ENCODE data around the gene ADIRF.
"Not testable (repeated sequence)": the region's sequence is repeated elsewhere in the genome, so short reads cannot be mapped to it uniquely, and the experiment has no call there.

The ADIRF gene

DNA sequence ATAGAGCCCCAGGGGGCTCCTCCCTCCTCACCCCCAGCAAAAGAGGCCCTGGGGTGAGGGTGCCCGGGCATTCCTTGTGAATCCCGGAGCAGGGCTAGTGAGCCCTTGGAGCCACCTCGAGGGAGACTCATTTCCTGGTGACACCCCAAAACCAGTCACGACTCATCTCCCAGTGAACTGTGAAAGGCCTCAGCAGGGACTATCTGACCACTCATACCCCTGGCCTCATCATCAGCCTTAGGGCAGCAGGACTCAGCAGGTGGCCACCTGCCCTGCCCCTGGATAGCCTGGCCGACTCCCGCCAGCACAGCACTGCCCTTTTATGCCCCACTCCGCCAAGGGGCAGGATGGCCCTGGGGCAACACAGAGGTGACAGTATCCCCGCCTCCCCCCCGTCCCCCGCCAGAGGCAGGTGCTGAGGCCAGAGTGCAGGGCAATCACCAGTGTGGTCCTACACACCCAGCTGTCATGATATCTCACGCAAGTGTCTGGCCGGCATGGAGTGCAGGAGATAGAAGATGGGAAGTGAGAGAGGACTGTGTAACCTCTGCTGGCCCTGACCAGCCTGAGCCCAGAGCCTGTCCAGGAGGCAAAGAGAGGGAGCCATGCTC is 6.7 kb upstream of the ADIRF start:
- DNase-seq = no peak

DNA sequence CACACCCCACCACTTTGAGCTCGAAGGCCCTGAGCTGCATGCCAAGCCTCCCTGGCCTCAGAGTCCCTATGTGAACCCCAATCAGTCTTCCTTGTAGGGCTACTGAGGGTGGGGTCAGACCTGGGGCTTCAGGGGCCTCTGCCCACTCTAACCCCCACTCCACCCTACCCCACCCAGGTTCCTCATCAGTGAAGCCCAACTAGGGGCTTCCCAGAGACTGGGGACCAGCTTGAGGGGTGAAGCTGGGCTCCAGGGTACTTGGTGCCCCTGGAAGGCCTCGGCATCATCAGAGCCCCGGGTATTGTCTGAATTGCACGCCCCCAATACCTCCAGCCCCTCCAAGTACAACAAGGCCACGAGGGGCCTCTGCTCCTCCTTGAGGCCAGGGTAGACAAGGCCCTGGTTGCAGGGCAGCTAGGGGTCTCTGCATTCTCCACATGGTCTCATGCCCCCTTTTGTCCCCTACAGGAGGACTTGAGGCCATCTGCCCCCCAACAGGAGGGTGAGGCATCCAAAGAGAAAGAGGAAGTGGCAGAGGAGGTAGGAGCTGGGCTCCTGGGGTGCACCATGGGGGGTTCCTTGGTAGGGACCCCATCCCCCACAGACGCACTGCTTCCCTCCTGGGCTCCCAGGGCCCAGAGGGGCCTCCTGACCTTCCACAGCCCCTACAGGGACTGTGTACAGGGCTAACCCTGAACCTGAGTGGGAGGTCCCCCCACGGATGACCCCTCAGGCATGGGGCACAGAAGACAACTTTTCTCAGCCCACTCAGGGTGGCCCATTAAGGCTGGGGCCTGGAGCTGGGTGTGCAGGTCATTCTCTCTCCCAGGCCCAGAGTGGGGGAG is 5.9 kb upstream of the ADIRF start:
- no peak for DNase-seq

DNA sequence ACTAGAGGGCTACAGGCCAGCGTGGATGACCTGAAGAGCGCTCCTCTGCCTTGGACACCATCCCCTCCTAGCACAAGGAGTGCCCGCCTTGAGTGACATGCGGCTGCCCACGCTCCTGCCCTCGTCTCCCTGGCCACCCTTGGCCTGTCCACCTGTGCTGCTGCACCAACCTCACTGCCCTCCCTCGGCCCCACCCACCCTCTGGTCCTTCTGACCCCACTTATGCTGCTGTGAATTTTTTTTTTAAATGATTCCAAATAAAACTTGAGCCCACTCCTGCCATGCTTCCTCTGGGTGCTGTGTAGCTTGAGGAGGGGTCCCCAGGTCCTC is 5.3 kb upstream of the ADIRF start:
- no peak for DNase-seq

DNA sequence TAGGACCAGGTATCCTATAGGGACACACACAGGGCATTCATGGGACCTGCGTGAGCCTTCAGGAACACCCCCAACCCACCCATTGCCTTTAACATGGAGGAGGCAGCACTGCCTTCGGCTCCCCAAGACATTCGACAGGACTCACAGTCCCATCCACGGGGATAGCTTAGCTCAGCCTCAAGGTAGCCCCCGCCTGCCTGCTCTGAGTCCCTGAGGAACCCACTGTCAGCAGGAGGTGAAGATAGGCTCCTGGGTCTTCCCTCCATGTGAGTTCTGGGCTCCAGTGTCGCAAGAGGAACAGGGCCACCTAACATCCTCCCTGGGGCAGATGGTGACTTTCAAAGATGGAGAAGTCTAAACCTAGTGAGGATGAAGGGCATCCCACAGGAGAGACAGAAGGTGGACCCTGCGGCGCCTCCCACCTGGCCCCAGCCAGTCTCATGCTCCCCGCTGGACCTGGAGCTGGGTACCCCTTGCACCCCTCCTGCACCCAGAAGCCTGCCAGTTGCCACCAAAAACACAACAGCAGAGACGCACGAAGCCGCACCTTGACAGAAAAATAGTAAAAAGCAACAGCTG is 4.9 kb upstream of the ADIRF start:
- no peak for DNase-seq

DNA sequence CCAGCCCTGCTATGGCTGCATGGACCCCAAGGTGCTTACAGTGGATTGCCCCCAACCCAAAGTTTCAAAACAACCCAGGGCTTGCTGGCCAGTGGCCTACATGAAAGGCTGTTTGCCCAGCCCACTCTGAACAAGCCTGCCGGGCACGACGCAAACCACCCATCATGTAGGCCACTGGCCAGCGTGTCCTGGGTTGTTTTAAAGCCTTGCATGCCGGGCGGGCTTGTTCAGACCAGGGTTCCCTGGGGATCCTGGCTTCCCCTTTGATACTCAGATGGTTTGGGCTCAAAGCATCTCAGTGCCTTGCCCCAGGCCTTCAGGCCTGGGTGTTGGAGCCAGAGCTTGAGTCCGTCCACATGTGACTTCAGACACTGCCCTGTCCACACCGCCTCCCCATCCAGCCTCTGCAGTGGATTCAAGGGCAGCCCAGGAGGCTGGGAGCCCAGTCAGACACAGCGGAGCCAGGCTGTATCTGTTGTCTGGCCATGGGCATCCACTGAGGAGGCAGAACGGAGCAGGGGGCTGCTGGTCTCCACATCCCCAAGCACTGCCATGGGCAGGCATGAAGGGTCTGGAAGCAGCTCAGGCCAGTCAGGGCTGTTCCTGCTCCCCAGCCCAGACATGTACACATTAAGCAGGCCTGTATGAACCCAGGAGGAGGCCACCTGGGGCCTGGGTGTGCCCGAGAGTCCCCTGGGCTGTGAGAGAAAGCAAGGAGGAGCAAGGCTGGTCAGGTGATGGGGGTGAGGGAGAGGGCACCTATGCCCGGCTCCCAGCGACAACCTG is 4.0 kb upstream of the ADIRF start:
- no peak for DNase-seq

DNA sequence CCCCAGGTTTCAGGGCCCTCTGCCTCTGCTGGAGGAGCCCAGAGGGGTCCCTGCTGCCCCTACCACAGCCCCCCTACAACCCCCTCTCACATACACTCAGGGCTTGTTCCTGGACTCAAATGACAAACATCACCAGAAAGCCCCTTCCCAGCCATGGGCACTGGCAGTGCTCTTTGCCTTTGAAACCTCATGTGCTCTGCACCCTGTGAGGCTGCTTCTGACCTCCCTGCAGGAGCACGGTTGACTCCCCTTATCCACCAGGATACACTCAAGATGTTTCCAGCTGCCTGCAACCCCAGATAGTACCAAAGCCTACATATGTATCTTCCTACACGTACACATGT is 3.5 kb upstream of the ADIRF start:
- DNase-seq = no peak

DNA sequence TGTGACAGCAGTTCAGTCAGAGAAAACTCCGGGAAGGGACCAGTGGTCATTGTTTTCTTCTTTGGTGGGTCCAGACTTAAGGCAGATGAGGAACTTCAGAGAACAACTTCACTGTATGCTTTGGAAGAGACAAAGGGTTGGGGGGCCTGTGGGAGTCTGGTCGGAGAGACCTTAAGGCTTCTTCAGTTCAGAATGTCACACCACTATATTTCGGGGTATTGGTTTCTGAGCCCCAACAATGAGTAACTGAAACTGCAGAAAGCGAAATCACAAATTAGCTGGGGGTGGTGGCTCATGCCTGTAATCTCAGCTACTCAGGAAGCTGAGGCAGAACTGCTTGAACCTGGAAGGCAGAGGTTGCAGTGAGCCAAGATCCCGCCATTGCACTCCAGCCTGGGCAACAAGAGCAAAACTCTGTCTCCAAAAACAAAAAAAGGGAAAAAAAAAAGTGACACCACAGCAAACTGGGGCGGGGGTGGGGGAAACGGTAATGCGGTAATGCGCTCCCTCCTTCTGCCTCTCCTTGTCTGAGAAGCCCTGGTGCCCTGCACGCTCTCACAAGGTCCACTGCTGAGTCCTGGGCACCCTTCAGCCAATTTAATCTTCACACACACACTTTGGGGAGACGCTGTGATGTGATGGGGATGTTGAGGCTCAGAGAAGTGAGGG is 2.2 kb upstream of the ADIRF start:
- DNase-seq = no peak

DNA sequence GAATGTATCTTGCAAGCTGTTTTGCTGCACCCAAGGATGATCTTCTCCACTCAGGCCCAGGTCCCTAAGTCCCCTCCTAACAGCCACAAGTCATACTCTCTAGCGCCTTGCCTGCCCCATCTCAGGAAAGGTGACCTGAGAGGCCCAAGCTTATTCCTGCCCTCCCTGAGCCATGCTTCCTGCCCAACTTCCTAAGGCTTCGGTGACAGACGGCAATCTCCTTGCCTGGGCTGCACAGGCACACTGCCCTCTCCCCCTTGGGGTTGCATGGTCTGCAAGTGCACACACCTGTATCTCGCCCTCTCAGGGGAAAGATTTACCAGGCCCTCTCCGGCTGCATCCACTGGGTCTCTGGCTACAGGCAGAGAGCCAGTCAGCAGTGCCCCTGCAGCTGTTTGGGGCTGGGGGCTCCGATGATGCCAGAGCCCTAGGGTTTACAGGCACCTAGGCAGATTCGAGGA is 771 bp upstream of the ADIRF start:
- DNase-seq = no peak

DNA sequence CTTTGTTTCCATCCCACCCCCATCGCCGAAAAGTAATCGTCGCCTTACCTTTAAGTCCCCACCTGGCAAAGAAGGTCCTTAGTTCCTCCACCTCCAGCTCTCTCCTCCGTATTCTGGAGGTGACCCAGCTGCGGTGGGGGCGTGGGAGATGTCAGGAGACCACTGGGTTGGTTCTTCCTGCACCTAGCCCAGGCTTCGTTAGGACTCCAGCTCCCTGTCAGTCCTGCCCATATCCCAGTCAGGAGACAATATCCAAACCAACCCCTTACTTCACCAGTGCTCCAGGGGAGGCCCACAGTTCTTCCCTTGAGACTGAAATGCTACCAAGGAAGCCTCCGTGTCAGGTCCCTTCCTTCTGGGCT is 693 bp downstream of the ADIRF start:
- no peak for DNase-seq

DNA sequence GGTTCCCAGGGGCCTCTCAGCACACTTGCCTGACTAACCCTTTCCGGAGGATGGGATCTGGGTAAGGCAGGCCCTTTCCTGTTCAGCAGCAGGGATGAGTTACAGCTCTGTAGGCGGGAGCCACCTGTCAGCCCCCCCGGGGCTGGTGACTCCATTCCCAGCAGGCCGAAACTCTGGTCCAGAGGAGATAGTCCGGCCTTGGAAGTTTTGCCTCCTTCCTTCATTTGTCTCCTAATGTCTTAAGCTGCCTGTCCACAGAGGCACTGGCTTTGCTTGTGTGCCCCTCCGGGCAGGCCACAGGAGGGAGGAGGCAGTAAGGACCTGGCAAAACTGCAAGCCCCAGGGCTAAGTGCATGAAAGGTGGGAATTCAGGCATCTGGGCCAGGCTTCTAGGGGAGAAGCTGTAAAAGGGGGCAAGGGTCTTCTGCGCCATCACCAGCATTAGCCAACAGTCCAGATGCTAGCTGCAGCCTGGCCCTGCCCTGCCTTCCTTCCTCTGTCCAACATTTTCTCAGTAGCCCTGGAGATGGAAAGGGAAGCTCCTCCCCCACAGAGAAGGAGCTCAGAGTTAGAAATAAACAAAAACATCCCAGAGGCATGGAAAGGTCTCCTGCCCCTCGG is 1.2 kb downstream of the ADIRF start:
- DNase-seq = no peak

DNA sequence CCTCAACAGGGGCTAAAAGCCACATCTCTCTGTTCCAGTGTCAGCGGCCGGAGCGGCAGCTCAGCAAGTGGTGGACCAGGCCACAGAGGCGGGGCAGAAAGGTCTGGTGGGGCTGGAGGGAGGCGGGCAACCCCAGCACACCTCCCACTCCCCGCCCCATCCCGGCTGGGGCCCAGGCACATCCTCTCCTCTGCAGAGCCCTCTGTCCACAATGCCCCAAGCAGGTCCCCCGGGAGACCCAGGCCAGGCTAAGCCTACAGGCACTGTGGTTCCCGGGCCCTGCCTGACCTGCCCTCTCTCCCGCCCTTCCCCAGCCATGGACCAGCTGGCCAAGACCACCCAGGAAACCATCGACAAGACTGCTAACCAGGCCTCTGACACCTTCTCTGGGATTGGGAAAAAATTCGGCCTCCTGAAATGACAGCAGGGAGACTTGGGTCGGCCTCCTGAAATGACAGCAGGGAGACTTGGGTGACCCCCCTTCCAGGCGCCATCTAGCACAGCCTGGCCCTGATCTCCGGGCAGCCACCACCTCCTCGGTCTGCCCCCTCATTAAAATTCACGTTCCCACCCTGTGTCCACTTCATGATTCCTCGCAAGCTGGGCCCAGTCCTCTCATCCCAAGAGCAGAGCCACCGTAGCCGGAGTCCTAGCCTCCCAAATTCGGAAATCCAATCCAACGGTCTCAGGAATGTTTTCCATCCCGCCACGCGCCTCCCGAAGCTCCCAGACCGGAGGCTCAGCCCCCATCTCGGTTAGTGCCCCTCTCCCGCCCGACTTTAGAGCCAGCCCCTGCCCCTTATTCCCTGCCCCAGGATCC is 2.1 kb downstream of the ADIRF start:
- DNase-seq = no peak

DNA sequence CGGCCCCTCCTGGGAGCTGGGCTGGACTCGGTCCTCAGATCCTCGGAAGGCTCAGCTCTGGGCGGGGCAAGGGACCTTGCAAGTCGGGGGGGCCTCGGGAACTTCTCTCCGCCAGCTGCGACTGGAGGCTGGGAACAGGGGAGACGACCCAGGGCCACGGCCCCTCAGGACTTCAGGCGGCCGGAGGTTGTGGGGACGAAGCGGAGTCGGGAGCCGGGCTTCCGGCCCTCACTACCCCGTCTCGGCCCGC is 2.6 kb downstream of the ADIRF start:
- no peak for DNase-seq

DNA sequence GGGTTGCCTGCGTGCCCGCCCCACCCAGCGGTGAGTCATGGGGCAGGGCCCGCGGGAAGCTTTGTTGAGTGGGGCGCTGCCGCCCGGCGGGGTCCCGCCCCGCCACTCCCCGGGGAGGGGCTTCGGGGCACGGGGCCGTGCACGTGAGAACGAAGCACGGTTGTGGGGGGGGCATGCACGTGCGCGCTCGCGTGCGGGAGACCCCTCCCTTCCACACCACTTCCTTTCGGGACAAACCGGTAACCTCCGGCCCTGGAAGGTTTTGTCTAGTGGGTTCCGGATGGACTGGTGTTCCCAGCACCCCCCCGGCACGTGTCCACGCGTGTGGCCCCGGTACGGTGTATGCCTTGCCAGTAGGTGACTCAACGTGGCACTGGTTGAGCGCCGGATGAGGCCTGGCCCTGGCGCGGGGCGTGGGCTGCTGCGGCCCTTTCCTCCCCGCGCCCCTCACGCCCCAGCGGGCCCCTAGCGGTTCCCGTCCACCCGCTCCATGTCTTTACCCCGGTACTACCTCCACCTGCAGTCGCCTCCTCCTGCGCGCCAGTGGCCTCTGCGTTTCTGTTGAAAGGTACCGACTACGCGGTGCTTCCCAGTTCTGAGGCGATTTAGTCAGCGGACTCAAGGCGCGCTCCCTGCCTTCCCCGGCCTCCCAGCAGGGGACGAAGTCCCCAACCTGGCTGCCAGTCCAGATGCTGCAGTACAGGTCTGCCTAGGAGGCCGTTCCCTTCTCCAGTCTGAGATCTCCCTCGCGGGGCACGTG is 3.1 kb downstream of the ADIRF start:
- DNase-seq = peak; percentile 64 to 93 (median 78)

DNA sequence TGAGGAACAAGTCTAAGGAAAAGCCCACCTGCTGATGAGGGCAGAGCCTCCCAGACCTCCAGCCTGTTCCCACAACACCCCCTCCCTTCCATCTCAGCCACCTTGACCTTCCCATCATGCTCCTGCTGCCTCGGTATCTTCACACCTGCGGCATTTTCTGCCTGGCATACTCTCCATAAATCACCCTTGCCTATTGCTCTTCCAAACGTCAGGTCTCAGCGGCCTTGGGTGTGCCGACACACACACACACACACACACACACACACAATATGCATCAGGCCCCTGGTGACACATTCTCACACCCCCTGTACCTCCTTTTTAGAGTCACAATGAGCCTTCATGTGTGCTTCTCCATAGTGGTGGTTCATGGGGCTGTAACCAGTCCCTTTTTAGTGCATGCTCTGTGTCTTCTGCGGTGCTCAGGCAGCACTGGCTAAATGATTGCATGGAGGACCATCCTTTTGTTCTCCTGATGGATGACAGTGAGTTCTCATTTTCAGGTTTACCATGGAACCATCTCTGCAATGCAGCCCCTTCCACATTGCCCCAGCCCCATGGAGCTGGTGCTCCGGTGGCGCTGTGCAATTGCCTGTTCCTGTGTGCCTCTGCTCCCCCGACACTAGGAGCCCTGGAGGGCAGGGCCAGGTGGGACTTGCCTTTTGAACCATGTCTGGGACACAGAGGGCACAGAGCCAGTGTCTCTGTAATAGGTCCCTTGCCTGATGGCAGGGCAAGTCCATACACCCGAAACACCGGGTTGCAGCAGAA is 4.5 kb downstream of the ADIRF start:
- DNase-seq = no peak

DNA sequence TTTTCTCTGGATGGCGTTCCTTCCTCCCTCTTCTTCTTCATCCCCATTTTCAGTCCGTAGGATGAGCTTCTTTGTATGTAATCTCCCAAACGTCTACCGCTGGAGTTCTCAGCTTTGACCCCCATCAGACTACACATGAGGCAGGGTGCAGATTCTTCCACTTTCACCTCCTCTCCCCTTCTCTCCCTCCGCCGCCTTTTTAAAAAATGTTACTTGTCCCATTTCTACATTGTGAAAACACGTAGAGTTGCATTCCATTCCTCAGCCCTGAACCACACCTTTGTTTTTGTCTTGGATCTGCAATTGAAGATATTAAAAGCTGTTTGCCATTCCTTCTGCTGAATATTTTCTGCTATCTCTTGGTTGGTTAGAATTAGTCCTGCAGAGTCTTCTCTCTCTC is 6.2 kb downstream of the ADIRF start:
- no peak for DNase-seq

DNA sequence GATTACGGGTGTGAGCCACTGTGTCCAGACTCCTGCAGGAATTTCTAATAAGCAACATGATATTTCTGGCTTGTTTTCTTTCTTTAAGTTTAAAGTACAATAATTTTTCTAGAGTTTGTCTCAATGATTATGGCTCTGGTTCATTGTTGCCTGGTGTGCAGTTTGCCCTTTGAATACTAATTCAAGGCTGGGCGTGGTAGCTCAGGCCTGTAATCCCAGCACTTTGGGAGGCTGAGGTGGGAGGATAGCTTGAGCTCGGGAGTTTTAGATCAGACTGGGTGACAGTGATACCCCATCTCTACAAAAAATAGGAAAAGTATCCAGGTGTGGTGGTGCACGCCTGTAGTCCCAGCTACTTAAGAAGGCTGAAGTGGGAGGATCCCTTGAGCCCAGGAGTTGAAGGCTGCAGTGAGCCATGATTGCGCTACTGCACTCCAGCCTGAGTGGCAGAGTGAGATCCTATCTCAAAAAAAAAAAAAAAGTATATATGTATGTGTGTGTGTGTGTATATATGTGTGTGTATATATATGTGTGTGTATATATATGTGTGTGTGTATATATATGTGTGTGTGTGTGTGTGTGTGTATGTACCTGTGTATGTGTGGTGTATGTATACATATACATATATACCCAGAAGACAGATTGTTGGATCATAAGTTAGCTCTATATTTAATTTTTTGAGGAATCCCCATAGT is 8.2 kb downstream of the ADIRF start:
- DNase-seq = no peak

DNA sequence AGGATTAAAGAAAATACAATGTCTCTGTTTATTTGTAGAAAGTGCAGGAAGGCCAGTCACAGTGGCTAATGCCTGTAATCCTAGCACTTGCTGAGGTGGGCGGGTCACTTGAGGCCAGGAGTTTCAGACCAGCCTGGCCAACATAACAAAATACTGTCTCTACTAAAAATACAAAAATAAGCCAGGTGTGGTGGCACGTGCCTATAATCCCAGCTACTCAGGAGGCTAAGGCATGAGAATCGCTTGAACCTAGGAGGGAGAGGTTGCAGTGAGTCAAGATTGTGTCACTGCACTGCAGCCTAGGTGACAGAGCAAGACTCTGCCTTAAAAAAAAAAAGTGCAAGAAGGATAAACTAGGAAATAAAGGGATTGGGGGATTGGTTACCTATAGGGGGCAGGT is 10.2 kb downstream of the ADIRF start:
- DNase-seq = not testable (repeated sequence)

DNA sequence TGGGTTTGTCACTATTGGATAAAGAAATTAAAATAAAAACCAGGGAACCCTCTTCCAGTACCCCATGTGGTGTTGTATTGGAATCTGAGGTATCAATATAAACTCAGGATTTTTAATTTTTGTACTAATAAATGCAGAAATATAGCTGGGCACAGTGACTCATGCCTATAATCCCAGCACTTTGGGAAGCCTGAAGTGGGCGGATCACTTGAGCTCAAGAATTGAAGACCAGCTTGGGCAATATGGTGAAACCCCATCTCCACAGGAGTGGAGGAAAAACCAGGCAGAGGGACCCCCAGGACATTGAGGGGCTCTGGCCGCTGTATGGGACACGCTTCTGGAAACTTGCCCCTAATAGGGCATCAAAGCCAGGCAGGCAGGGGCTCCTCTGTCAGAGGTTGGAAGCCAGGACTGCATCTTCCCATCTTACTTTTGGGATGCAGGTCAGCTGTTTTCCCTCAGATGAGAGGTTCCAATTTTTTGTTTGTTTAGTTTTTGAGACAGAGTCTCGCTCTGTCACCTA is 11.1 kb downstream of the ADIRF start:
- DNase-seq = no peak

DNA sequence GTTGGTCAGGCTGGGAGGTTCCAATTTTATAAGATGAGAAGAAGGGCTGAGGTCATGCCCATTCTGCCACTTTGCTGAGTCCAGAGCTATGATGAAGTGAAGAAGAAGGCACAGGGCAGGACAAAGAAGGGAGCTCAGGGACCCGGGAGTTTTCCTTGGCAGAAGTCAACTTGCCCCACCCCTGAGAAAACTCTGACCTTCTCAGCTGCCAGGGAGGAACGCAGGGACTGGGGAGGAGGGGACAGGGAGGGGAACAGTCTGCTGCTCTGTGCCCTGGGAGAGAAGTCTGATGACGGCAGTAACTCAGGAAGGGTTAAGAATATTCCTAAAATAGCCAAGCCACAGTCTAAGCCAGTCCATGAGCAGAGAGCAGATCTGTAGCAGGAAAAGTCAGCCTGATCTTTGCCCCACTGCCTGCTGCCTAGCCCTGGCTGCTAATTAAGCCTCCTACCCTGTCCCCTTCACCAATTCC is 11.7 kb downstream of the ADIRF start:
- no peak for DNase-seq

DNA sequence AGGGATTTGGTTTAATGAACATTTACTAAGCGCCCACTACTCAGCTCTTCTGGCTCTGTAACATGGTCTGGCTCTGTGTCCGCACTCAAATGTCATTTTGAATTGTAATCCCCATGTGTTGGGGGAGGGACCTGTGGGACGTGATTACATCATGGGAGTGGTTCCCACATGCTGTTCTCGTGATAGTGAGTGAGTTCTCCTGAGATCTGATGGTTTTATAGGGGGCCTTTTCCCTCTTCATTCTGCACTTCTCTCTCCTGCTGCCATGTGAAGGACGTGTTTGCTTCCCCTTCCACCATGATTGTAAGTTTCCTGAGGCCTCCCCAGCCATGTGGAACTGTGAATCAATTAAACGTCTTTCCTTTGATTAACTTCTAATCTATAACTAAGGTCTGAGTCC is 12.7 kb downstream of the ADIRF start:
- not testable (repeated sequence) for DNase-seq

Data from activated naive CD4-positive, alpha-beta T cell (primary cell).